ENCODE measurements around the gene SPATA16.
A peak's percentile ranks its signal among the peaks of the same experiment; 100 is the strongest.
"Not testable (repeated sequence)": the region's sequence is repeated elsewhere in the genome, so short reads cannot be mapped to it uniquely, and the experiment has no call there.

SPATA16 gene

DNA sequence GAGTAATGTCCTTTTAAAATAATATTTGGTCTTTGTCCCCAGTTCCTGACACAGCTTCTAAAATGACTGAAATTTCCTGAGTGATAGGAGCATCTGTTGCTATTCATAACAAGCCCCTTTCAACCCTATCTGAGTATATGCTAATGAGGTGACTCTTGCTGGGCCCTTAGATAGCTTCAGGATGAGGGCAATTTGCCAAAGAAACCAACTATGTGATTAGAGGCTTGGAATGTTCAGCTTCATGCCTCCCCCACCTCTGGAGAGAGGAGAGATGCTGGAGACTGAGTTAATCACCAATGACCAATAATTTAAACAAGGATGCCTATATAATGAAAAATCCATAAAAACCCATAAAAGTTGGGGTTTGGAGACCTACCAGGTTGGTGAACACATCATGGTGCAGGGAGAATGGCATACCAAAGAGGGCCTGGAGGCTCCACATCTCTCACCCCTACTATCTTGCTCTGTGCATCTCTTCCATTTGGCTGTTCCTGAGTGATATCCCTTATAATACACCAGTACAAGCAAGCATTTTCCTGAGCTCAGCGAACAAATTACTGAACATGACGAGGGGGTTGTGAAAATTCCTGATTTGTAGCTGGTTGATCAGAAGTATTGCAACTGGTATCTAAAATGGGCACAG, 201.3 kb downstream of the SPATA16 start:
- peak; percentile 32 for DNase-seq (ENCODE audit: low read depth)

DNA sequence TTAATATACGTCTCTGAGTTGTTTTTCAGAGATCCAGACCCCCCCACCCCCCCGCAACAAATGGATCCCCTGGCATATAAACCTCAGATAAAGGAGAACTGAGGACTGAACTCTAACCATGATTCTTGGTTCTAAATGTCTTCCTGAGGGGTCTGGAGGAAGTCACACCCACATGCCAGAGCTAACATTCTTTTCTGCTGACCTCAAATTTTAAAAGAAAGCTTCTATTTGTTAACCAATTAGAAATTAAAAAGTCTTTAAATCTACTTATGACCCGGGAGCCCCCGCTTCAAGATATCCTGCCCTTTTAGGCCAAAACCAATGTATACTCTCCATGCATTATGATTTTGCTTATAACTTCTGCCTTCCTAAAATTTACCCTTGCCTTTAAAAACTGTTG, 202.2 kb downstream of the SPATA16 start:
- no peak for DNase-seq (ENCODE audit: low read depth)

GRCh38 chr3:172931746-172932285, 209.2 kb downstream of the SPATA16 start:
- DNase-seq (ENCODE audit: low read depth) = no peak

DNA sequence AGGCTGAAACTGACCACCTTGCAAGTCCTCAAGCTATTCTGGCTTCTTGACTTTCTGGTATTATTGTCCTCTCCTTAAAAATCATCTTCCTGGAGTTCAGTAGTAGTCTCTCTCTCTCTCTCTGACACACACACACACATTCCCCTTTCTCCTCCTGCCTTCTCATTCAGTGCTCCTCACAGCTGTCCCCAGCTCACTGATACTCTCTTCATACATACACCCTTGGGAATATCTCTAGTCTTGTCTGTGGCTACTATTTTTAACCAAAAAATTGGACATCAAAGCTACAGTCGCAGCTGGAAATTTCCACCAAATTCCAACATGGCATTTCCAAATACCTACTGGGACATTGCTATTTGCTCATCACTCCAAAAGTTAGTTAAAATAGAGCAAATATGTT, 211.6 kb downstream of the SPATA16 start:
- DNase-seq (ENCODE audit: low read depth) = no peak

DNA sequence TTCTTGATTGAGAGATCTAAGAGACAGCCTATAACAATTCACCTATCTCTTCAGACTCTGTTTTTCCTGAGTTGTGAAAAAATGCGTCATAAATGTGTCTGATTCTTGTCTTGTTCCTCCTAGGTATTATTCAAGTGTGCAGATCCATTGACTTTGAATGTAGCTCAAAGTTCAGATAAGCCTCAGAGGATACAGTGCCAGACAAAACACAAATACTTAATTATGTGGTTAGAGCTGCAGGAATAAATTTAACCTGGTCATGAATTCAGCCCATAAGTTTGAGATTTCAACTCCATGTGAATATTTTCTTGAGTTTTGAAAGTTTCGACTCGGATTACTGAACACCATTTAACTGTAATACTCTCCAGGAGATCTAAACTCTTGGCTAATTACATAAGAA, 216.5 kb downstream of the SPATA16 start:
- DNase-seq (ENCODE audit: low read depth) = no peak

- no peak for DNase-seq (ENCODE audit: low read depth)
Measured at GRCh38 chr3:172919297-172919683, 221.7 kb downstream of the SPATA16 start.

DNA sequence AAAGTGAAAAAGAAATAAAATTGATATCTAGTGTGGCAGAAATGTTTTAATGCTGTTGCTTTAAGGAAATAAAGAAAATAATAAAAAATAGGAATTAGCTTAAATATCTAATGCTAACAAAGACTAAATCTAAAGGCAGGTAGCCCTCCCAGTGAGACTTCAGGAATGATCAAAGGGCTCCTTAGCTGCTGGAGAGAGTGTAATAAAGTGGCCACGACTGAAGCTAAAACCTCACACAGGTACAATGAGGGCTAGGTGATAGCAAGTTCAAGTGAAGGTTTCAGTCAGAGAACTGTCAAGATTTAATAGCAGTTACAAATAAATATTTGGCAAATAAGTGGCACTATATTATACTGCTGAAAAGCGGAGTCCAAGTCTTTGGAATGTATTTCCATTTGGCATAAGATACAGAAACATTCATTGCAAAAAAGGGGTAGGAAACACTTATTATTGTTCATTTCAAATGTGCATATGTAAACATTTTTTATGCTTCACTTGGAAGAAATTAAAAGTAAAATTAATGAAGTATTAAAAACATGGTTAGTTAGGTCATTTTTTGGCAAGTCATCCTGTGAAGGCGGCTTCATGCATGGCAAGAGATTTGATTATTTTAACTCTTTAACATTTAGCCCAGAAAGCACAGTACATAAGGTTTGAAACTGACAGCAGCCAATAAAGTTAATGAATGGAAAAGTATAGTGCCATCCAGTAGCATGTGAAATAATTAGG, 222.3 kb downstream of the SPATA16 start:
- no peak for DNase-seq (ENCODE audit: low read depth)

DNA sequence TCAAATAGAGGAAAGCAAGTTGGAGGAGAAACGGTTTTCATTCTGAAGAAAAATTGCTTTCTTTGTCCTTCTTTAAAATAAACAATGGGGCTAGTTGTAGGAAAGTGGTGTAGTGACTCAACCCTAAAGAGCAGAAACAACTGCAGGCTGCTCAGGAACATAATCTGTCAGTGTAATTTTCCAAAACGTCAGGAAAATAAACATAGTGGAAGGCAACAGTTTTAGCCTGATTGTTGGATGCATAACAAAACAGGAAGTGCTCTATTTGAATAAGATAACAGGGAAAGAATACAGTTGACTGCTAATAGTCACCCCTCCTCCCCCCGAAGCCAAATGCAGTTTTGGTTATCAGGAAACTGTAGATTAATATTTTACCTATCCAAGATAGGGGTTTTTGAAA, 222.9 kb downstream of the SPATA16 start:
- peak; percentile 74 for DNase-seq (ENCODE audit: low read depth)

- no peak for DNase-seq (ENCODE audit: low read depth)
Measured at GRCh38 chr3:172915911-172916514, 225.0 kb downstream of the SPATA16 start.

DNA sequence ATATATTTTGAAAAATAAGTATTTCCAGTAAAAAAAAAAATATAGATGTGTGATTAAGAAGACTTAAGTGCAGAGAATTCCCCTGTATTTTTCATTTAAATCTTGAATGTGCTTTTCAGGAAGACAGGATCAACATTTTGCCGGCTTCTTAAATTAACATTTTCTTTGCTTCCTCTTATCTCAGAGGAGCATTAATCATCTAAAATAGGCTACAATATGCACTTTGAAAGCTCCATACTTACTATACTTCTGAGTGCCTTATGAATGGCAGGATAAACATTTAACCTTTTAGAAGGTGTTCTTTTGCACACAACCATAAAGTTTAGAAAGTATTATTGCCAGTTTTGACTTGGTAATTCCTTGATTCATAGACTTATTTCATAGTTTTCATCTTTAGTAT, 226.2 kb downstream of the SPATA16 start:
- peak; percentile 49 for DNase-seq (ENCODE audit: low read depth)

DNA sequence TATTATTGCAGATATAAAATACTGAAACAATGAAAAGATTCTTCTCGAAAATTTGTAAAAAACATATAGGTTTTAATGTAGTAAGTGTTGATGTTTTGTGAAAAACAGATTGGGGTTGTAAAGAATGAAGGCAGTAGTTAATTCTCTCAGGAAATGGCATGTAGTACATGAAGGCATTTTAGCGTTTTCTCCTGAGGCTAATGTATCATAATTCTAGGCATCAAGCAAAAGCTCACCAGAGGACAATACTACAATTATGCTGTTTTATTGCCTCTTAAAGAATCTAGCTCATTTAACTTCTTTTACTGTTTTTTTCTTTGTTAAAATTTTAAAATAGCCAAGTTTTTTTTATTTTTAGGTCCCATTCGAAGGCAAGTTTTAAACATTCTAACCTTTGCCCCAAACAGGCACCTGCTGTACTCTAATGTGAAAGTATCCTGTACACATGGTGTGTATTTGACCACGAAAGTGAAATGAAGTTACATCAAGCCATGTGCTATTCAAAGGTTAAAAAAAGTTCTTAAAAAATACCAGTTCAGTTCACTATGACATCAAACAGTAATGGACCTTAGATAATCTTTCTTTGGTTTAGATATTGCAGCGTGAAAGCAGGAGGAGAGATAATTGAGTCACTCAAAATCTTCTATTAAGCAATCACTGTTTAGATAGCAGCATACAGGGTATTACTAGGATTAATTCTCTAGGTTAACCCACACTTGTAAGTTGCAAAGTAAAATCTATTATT, 227.0 kb downstream of the SPATA16 start:
- DNase-seq (ENCODE audit: low read depth) = peak; percentile 82

DNA sequence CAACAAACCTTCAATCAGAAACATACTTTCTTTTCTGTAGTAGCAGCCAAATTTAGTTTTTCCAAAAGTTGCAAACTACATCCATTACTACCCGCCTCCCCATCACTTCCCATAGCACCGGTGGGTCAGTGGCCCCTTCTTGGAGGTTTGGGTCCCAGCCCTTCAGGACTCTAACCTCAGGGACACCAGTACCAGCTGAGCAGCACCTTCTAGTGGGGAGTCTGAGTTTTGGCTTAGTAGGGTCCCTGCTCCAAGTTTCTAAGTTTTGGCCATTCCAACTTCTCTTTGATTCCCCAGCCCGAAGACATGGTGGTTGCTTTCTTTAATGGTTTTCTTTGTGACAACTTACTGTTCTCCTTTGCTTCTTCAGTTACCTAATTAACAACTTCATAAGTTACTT, 229.9 kb downstream of the SPATA16 start:
- DNase-seq (ENCODE audit: low read depth) = no peak

DNA sequence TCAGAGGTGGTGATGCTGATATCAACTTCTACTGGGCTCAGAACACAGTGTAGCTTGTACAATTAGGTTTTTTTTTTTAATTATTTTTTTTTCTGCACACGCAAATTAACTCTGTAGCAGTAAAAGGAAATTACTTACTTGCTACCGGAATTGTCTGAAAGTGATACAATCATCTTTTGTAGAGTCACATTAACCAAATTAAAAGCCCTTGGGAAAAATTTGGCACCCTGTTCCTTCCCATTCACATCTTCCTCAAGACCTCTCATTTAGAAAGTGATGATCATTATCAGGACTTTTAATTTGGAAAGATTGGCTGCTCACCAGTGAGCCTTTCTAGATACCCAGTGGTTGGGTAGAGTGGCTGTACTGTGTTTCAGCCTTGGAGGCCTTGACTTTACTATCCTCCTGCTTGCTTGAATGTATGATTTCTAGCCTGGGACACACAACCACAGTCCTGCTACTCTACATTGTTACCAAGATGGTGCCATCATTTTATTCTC, 232.2 kb downstream of the SPATA16 start:
- no peak for DNase-seq (ENCODE audit: low read depth)

DNA sequence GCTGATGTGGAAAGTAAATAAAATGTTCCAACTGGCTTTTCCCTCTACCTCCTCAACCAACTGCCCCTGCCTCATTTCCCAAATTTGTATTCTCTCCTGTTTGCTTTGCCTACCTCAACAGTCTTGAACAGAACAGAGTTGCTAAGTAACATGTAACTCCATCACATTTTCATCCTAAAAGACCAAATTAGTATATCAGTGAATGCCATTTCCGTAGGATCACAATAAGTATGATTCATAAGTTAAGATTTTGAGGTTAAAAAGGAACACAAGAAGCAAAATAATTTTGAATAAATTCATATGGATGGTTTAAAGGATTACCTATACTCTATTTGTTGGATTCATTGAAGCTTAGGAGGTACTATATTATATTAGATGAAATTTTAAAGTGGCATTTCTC, 235.6 kb downstream of the SPATA16 start:
- DNase-seq (ENCODE audit: low read depth) = peak; percentile 9

- DNase-seq (ENCODE audit: low read depth) = peak; percentile 50
Measured at GRCh38 chr3:172904711-172905373, 236.2 kb downstream of the SPATA16 start.

DNA sequence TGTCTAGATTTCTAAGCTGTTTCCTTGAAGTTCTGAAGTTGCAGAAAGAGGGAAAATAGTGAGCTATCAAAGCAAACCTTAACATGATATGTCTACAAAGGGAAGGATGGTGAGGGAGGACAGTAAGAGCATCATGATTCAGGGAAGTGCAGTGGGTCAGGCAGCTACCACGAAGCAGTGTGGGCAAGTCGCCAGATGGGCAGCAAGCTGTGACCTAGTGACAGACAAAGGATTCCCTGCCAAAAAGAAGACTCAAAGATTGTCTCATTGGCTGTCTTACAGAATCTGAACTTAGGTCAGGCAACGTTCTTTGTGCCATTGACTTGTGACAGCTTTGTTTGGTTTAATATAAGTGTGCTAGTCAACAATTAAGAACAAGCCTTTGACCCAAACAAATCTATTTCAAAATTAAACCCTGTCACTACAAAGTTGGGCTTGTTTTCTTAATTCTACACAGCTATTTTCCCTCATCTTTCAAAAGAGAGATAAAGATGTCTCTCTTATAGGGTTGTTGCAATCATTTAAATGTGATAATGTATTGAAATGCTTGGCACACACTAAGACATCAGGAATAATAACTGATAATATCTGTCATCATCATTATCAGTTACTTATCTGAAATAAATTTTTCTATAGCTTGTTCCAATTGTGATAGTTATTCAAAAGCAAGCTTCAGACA, 237.3 kb downstream of the SPATA16 start:
- no peak for DNase-seq (ENCODE audit: low read depth)

DNA sequence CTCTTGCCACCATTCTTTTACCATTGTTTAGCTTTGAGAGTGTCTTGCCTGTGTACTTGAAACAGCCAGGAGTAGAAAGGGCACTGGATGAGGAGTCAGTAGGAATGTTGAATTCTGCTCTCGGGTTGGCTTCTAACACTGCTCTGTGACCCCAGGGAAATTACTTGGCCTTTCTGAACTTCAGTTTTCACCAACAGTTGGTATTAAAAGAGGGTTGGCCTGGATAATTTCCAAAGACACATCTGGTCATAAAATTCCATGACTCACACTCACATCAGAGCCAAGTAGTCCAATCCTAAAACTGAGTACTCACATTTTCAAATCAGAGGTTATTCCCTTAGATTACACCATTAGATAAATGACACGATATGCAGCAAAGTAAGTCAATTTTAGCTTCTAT, 248.9 kb downstream of the SPATA16 start:
- DNase-seq (ENCODE audit: low read depth) = peak; percentile 62

DNA sequence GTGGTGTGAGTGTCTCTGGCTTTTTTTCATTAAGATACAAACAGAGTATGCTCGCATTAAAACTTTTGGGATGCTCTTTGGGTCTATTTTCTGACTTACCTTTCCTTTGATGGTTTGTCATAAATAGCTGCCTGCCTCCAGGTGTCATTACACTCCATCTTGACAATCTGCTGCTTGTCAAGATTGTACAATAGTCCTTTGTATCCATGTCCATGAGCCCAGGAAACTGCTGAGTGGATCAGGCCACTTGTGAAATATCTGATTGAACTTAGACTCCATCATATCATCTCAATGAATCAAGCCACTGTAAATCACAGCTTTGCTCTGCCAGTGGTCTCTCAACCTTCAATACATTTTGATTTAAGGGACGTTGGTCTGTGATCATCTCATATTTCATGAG, 255.3 kb downstream of the SPATA16 start:
- no peak for DNase-seq (ENCODE audit: low read depth)

- no peak for DNase-seq (ENCODE audit: low read depth)
Measured at GRCh38 chr3:172882563-172882962, 258.5 kb downstream of the SPATA16 start.

DNA sequence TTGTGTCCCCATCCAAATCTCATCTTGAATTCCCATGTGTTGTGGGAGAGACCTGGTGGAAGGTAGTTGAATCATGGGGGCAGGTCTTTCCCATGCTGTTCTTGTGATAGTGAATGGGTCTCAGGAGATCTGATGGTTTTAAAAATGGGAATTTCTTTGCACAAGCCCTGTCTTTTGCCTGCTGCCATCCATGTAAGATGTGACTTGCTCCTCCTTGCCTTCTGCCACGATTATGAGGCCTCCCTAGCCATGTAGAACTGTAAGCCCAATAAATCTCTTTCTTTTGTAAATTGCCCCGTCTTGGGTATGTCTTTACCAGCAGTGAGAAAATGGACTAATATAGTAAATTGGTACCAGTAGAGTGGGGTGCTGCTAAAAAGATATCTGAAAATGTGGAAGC, 261.7 kb downstream of the SPATA16 start:
- not testable (repeated sequence) for DNase-seq (ENCODE audit: low read depth)

- peak; percentile 23 for DNase-seq (ENCODE audit: low read depth)
Measured at GRCh38 chr3:172877011-172877410, 264.0 kb downstream of the SPATA16 start.

Data from amniotic epithelial cell (primary cell).